CD4-positive, alpha-beta T cell treated with Interleukin-6 at 100 ng/mL for 8 hours (primary cell): ENCODE data around the gene TNFRSF4.

Source experiments
- DNase-seq: peaks from one replicate; pipeline ENCODE4 v3.0.0-alpha.2; 2020; ENCODE audit warnings: mixed read lengths, low spot score

Gene TNFRSF4

GRCh38 chr1:1245178-1245816 is 31.3 kb upstream of the TNFRSF4 start:
- DNase-seq, result no peak

- DNase-seq, result no peak
Observed at GRCh38 chr1:1244192-1244811, 30.3 kb upstream of the TNFRSF4 start.

- no peak for DNase-seq
Observed at GRCh38 chr1:1243807-1244191, 29.8 kb upstream of the TNFRSF4 start.

- no peak for DNase-seq
Observed at GRCh38 chr1:1243266-1243660, 29.3 kb upstream of the TNFRSF4 start.

GRCh38 chr1:1242461-1243265 is 28.7 kb upstream of the TNFRSF4 start:
- DNase-seq, result no peak

DNA sequence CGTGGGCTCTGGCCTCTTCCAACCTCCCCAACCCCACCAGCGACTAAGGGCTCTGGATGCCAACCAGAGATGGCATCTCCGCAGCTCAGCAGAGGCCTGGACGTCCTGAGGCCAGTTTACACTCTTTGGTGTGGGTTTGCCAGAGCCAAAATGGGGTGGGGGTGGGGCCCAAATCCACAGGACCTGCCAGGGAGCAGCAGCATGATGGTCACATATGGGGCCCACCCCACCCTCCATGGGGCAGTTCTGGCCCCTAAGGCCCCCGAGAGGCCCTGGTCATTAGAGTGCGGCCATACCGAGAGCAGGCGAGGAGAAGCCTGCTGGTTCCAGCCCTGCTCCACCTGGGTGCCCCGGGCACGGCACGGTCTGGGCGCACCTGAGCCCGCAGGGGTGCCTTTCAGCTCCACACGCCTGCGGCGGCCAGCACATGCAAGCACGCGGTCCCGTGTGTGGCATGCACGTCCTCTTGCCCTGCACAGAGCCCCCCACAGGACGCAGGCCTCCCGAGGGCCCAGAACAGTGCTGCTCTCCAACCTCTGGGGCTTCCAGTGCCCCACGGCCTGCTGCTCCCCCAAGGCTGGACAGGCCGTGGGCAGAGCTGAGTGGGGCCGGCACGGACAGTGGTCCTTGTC is 27.8 kb upstream of the TNFRSF4 start:
- DNase-seq, result no peak

- DNase-seq, result no peak
Observed at GRCh38 chr1:1240822-1241587, 27.1 kb upstream of the TNFRSF4 start.

- no peak for DNase-seq
Observed at GRCh38 chr1:1240348-1240732, 26.4 kb upstream of the TNFRSF4 start.

GRCh38 chr1:1239614-1240347 is 25.8 kb upstream of the TNFRSF4 start:
- no peak for DNase-seq

- DNase-seq, result no peak
Observed at GRCh38 chr1:1239227-1239613, 25.3 kb upstream of the TNFRSF4 start.

DNA sequence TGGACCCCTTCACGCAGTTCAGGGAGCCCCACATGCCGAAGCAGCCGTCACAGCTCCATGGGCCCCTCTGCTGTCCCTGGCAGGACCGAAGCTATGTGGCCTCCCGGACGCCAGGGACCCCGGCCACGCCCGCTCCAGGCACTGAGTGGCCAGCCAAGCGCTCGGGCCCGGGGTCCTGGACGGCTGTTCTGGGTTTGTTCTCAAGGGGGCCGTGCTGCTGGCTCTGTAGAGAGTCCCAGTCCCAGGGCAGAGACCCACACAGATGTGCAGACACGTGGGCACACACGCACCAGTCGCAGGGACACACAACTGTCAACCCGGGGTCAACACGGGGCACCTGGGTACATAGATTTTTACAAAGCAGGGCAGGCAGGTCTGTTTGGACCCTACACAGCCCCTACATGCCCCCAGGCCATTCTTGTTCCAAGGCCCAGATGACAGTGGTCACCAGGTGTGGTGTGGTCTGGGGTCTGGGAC is 24.8 kb upstream of the TNFRSF4 start:
- DNase-seq, result no peak

DNA sequence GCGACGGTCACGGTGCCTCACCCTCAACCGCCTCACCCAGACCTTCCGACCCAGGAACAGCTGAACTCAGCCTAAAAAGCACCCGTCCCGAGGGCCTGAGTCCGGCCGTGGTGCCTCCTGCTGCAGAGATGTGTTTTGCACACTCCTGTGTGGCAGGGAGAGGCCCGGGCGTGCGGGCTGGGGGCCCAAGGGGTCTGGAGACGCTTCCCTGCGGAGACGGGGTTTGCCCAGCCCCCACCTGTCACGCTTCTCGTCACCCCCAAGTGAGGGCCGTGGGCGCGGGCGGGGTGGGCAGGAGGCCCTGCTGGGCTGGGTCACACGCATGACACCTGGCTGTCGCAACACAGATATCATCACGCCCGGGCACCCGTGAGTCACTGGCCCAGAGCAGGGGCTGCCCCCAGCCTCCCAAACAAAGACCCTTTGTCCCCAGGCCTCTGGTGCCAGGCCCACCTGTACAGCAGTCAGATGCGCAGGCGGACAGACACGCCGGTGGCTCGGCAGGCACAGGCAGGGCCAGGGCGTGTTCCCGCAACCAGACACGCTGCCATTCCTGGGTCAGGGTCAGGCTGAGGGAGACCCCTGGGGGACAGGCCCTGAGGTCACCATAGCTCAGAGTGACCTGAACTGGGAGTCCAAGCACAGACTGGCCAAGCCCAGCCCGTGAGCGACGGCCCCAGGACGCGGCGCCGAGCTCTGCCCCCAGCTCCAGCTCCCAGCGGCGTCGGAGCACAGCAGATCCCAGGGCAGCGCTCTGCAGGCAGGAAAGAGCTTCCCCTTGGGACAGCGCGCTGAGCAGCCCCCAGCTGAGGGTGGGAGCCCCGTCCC is 24.1 kb upstream of the TNFRSF4 start:
- no peak for DNase-seq

- DNase-seq, result no peak
Observed at GRCh38 chr1:1236945-1237873, 23.3 kb upstream of the TNFRSF4 start.

GRCh38 chr1:1236176-1236763 is 22.3 kb upstream of the TNFRSF4 start:
- DNase-seq, result no peak

DNA sequence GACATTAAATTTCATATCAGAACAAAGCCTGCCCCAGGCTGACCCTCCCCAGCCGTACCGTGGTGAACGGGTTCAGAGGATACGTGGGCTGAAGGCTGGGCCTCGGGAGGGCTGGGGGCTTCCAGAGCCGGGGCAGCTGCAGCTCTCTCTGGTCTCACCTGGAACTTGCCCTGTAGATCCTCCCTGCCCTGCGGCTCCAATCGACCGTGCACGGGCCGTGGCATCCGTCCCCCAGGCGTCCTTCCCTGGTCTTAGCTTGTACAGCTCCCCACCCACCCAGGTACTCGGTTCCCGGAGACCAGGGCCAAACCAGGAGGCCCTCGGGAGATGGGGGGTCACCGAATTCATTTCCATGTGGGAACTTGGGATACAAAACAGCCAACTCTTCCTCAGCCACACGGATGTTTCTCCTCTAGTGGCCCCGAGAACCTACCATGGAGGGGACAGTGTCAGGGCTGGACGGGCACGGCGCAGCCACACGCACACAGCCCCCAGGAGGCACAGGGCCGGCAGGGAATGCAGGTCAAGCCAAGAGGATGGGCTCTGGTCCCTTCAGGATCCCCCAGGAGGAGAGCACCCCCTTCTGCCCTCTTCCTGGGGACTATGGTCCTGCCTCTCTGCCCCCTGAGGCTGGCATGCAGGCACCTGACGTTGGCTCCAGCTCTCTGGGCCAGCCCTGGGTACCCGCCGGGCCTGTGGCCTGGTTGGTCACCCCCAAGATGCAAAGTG is 21.2 kb upstream of the TNFRSF4 start:
- DNase-seq, result no peak

DNA sequence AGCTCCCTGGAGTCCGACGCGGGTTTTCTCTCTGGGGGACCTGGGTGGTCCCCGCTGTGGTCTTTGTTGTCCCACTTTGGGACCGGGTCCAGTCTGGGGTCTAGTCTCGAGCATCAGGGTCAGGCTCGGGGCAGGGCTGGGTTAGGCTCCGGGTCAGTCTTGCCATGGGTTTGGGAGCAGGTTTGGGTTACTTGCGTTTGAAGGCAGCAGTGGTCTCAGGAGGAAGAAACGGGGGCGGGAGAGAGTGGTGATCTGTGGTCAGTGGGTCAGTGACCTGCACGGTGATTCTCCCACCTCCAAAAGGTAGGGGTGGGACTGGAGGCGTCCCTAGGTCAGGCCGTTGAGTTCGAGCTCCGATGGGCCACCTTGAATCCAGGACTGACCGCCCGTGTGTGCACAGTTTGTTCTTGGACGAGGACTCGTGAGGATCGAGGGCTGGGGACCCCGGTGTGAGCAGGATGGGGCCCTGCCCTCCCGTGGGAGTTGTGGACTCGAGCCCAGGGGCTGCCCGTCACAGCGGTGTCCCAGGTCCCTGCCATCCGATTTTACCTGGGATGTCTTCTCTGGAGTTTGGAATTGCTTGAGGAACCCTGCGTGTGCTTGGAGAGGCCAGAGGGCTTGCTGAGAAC is 20.3 kb upstream of the TNFRSF4 start:
- DNase-seq, result no peak

DNA sequence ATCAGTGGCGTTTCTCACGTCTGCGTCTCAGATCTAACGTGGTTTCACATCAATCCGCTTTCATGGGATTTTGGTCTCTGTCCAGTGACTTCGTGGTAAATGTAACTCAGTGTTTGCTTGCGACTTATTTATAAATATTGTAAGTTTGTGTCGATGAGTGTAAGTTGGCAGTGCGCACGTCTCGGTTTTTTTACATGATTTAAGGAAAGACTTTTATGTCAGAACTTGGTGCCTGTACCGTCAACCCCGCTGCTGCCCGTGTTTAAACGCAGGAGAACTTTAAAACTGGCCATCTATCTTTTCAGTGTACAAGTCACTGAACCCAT is 19.6 kb upstream of the TNFRSF4 start:
- no peak for DNase-seq
